ENCODE measurements around the gene RPL29. TPM values are rescaled to one million over a fixed set of nuclear protein-coding genes. Genes with fewer than 3 reads are reported as not detected.
A peak's percentile ranks its signal among the peaks of the same experiment; 100 is the strongest.
"Not testable (repeated sequence)": the region's sequence is repeated elsewhere in the genome, so short reads cannot be mapped to it uniquely, and the experiment has no call there.

Gene RPL29
- total RNA-seq (100 to 1,000 TPM; 617 to 792 TPM), polyA plus RNA-seq (1,000 to 10,000 TPM; 1,520 to 2,218 TPM)
- long read RNA-seq, donor 1, transcript RPL29-201 (4 exons, 723 nt) = major isoform, 65 of 83 reads
- long read RNA-seq, donor 1, partial matches to known transcripts = 17 of 83 reads
- long read RNA-seq, donor 1, other reads (novel, unspliced or antisense) = 0 of 83 reads
- long read RNA-seq, donor 2, transcript RPL29-201 (4 exons, 723 nt) = major isoform, 65 of 86 reads
- long read RNA-seq, donor 2, partial matches to known transcripts = 20 of 86 reads
- long read RNA-seq, donor 2, other reads (novel, unspliced or antisense) = 1 of 86 reads

DNA sequence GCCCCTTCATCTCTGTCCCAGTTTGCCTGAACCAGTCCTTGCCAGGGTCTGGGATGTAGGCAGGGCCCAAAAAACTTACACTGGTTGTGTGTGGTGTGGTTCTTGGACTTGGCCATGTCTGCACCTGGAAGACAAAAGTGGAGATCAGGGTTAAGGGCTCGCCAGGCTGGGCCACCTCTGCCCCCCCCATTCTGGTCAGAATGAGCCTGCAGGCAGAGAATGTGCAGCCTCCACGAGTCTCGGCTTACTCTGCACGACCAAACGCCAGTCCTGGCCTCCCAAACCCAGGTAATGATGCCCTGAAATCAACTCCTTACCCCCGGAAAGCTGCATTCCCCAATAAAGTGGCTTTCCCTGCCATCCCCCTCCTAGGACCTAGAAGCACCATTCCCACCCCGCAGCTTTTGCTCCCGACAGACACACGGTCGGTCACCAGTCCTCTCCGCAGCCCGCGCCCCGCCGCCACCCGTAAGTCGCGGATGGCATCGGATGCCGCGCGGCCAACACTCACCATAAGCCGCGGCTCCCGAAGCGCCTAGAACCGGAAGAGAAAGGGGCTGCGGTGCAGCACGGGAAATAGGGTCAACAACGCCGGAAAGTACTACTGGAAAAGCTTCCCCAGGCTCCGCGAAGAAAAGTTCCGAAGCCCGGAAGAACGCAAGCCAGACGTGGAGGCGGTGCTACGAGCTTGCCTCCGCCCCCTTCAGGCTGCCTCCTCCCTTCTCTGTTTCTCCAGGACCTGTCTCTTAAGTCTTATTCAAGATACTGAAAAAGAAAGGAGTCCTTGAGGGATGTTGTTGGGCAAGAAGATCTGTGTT lies at the start of gene RPL29:
Gene RPL29 (minus strand): TSS at position 550 of the 818 bp plus-strand sequence. CDS start 434 bp downstream, at position 116.
- peak; percentile 93 to 95 for DNase-seq
- no peaks in the 10 kb centered on the region for H3K27me3 ChIP-seq (ENCODE audit: control insufficient read depth in 1 of 2, insufficient read depth in 2 of 2, low read length in 1 of 2)
- peak; percentile 95 for ATAC-seq (ENCODE audit: low FRiP score)
- H3K36me3 ChIP-seq (ENCODE audit: control insufficient read depth in 1 of 2, insufficient read depth in 2 of 2, low read length in 1 of 2) = peaks cover 0 to 4% of the 10 kb centered on the region in 2 donors
- H3K4me1 ChIP-seq (ENCODE audit: control insufficient read depth in 1 of 2, insufficient read depth in 2 of 2, low read length in 2 of 2) = no peaks in the 10 kb centered on the region
- 1% methylated on average over 40 of the region's 40 CpGs for WGBS, 2 donors
- intact Hi-C loops (cut with DNase I) = no loop called here
- H3K4me3 ChIP-seq (ENCODE audit: low read length in 2 of 2) = peak within 1 kb of the TSS; percentile 39 to 68
- no peaks in the 10 kb centered on the region for H3K9me3 ChIP-seq (ENCODE audit: control insufficient read depth, low read length)
- peak within 1 kb of the TSS; percentile 35 to 48 for H3K27ac ChIP-seq (ENCODE audit: low read depth in 1 of 2, low read length in 2 of 2)

DNA sequence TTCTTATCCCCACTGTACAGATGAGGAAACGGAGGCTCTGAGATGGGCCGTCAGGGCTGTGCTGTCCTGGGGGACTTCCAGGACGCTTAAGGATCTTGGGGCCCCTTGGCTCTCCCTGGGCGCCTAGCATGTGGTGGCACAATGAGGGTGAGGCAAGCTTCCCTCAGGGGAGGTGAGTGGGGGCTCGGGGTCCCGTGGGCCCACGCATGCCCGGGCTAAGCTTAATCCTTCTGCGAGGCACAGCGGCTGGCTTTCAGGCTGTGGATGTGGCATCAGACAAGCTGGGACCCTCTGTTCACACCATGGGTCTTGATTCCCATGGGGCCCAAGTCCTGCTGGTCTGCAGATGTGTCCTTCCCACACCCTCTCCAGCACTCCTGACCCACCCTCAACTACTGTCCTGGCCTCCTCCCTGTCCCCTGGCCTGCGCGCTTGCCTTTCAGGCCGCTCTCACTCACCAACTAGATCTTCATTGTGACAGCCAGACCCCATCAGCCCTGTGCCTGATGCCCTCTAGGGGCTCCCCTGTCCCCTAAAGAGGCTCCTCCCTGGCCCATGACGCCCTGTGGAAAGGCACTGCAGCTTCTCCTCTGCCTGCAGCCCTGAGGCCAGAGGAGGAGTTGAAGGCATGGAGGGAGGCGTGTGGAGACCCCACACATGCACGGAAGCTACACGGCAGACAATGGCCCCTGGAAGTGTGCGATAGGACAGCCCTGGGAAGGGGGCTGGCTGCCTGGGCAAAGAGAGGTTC lies 49.3 kb upstream of the RPL29 start:
- Histone ChIP-seq H3K27me3 (ENCODE audit: control insufficient read depth in 1 of 2, insufficient read depth in 2 of 2, low read length in 1 of 2) (no peaks in the 10 kb centered on the region), H3K4me1 (ENCODE audit: control insufficient read depth in 1 of 2, insufficient read depth in 2 of 2, low read length in 2 of 2) (no peaks in the 10 kb centered on the region), H3K9me3 (ENCODE audit: control insufficient read depth, low read length) (no peaks in the 10 kb centered on the region), H3K36me3 (ENCODE audit: control insufficient read depth in 1 of 2, insufficient read depth in 2 of 2, low read length in 1 of 2) (peaks cover 0 to 3% of the 10 kb centered on the region in 2 donors), H3K27ac (ENCODE audit: low read depth in 1 of 2, low read length in 2 of 2) (peak overlapping the region in 1 of 2 donors; percentile 15), H3K4me3 (ENCODE audit: low read length in 2 of 2) (no peak overlapping the region)
- no peak for DNase-seq
- WGBS, 2 donors = 97 to 98% methylated on average over 18 of the region's 18 CpGs
- intact Hi-C loops (cut with DNase I) = no loop called here
- ATAC-seq (ENCODE audit: low FRiP score) = no peak

DNA sequence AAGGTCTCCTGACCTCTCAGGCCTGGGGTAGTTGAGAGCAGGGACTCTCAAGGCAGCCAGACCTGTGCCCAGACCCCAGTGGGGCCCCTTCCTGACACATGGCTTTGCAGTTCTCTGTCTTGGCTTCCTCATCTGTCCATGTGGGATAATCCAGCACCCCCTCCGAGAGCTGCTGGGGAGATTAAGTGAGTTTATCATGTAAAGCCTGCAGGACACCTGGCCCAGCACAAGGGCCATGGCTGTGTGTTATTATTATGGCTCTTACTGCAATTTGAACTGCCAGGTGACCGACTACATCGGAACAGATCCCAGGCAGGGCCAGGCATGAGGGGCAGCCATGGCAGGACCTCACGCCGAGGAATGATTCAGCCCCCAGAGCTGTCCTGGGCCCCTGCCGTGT lies 48.1 kb upstream of the RPL29 start:
- intact Hi-C loops (cut with DNase I) = no loop called here

DNA sequence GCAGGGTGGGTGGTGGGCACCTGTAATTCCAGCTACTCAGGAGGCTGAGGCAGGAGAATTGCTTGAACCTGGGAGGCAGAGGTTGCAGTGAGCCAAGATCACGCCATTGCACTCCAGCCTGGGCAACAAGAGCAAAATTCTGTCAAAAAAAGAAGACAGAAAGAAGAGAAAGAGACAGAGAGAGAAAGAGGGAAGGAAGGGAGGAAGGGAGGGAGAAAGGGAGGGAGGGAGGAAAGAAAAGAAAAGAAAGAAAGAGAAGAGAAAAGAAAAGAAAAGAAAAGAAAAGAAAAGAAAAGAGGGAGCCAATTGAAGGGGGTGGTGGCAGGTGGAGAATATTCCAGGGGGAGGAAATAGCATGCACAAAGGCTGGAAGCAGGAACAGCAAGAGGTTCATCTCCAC lies 47.3 kb upstream of the RPL29 start:
- intact Hi-C loops (cut with DNase I); DNase-seq; ATAC-seq (ENCODE audit: low FRiP score); H3K27ac ChIP-seq (ENCODE audit: low read depth in 1 of 2, low read length in 2 of 2); H3K36me3 ChIP-seq (ENCODE audit: control insufficient read depth in 1 of 2, insufficient read depth in 2 of 2, low read length in 1 of 2); H3K4me3 ChIP-seq (ENCODE audit: low read length in 2 of 2); H3K9me3 ChIP-seq (ENCODE audit: control insufficient read depth, low read length); H3K27me3 ChIP-seq (ENCODE audit: control insufficient read depth in 1 of 2, insufficient read depth in 2 of 2, low read length in 1 of 2); H3K4me1 ChIP-seq (ENCODE audit: control insufficient read depth in 1 of 2, insufficient read depth in 2 of 2, low read length in 2 of 2): not testable (repeated sequence)
- WGBS, 2 donors = 100% methylated on average over 1 of the region's 1 CpG

More for the DNA sequence above, 48.1 kb upstream of the RPL29 start:
- WGBS, 2 donors = 85 to 87% methylated on average over 6 of the region's 6 CpGs
- Histone ChIP-seq H3K36me3 (ENCODE audit: control insufficient read depth in 1 of 2, insufficient read depth in 2 of 2, low read length in 1 of 2) (no peaks in the 10 kb centered on the region), H3K4me1 (ENCODE audit: control insufficient read depth in 1 of 2, insufficient read depth in 2 of 2, low read length in 2 of 2) (no peaks in the 10 kb centered on the region), H3K4me3 (ENCODE audit: low read length in 2 of 2) (no peak overlapping the region), H3K27me3 (ENCODE audit: control insufficient read depth in 1 of 2, insufficient read depth in 2 of 2, low read length in 1 of 2) (no peaks in the 10 kb centered on the region), H3K27ac (ENCODE audit: low read depth in 1 of 2, low read length in 2 of 2) (no peak overlapping the region), H3K9me3 (ENCODE audit: control insufficient read depth, low read length) (no peaks in the 10 kb centered on the region)
- no peak for ATAC-seq (ENCODE audit: low FRiP score)
- DNase-seq = no peak

DNA sequence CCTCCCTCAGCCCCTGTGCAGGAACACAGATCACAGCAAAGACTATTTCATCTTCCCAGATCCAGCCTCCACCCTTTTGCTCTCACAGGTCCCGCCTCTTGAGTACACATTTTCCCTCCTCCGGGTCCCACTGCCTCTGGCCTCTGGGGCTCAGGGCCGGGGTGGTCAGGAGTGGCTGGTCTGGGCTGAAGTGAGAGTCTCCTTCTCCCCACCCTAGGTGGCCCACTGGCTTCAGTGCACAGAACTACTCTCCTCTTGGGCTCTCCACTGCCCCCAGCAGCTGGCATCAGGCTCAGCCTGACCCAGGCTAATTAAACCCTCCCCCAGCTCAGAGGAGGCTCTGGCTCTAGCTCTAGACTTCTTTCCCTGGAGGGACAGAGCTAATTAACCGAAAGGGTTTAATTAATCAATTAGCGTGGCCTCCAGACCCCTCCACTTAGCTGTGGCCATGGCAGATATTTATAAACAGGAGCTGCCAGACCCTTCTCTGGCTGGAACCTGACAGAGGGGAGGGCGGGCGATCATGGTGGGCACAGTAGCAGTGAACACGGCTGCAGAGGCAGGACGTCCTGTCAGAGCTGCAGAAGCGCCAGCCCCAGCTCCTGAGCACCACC lies 45.5 kb upstream of the RPL29 start:
- 84 to 90% methylated on average over 10 of the region's 10 CpGs for WGBS, 2 donors

DNA sequence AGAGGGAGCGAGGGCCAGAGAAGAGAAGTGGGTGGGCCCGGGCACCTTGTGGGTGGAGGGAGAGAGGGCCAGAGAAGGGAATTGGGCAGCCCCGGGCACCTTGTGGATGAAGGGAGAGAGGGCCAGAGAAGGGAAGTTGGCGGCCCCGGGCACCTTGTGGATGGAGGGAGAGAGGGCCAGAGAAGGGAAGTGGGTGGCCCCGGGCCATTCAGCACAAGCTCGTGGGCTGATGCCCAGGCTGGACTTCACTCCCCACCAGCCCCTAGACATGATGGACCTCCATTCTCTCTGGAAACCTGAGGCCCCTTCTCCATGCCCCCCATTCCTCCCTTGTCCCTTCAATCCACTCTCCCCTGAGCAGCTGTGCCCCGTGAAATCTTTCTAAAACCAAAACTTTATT lies 44.9 kb upstream of the RPL29 start:
- intact Hi-C loops (cut with DNase I) = no loop called here
- DNase-seq = no peak

More for the DNA sequence above, 45.5 kb upstream of the RPL29 start:
- peak overlapping the region in 1 of 2 donors; percentile 18 for H3K27ac ChIP-seq (ENCODE audit: low read depth in 1 of 2, low read length in 2 of 2)
- DNase-seq (no peak), ATAC-seq (ENCODE audit: low FRiP score) (no peak)
- no peaks in the 10 kb centered on the region for H3K36me3 ChIP-seq (ENCODE audit: control insufficient read depth in 1 of 2, insufficient read depth in 2 of 2, low read length in 1 of 2)
- H3K4me3 ChIP-seq (ENCODE audit: low read length in 2 of 2) = no peak overlapping the region
- no peaks in the 10 kb centered on the region for H3K9me3 ChIP-seq (ENCODE audit: control insufficient read depth, low read length)
- no peaks in the 10 kb centered on the region for H3K27me3 ChIP-seq (ENCODE audit: control insufficient read depth in 1 of 2, insufficient read depth in 2 of 2, low read length in 1 of 2)
- no peaks in the 10 kb centered on the region for H3K4me1 ChIP-seq (ENCODE audit: control insufficient read depth in 1 of 2, insufficient read depth in 2 of 2, low read length in 2 of 2)
- intact Hi-C loops (cut with DNase I) = no loop called here

DNA sequence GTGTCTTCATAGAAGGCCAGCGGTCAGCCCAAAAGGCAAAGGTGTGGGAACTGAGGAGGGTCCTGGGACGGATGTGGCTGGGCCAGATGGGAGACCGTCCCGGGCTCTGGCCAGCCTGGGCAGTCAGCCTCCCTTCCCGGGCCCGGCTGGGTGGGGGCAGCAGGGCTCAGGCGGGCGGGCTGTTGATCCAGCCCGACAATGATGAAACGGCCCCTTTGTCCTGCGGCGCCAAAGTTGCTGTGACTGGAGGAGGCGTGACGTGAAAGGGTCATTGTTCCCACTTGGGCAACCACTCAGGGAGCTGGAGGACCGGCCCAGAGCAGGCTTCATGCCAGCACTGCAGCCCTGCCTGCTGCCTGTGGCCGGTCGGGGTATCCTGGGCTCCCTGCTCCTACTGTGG lies 44.2 kb upstream of the RPL29 start:
- intact Hi-C loops (cut with DNase I) = no loop called here
- Histone ChIP-seq H3K4me1 (ENCODE audit: control insufficient read depth in 1 of 2, insufficient read depth in 2 of 2, low read length in 2 of 2) (no peaks in the 10 kb centered on the region), H3K27me3 (ENCODE audit: control insufficient read depth in 1 of 2, insufficient read depth in 2 of 2, low read length in 1 of 2) (no peaks in the 10 kb centered on the region), H3K4me3 (ENCODE audit: low read length in 2 of 2) (no peak overlapping the region), H3K36me3 (ENCODE audit: control insufficient read depth in 1 of 2, insufficient read depth in 2 of 2, low read length in 1 of 2) (no peaks in the 10 kb centered on the region), H3K9me3 (ENCODE audit: control insufficient read depth, low read length) (no peaks in the 10 kb centered on the region), H3K27ac (ENCODE audit: low read depth in 1 of 2, low read length in 2 of 2) (no peak overlapping the region)
- peak; percentile 82 for ATAC-seq (ENCODE audit: low FRiP score)
- WGBS, 2 donors = 20 to 34% methylated on average over 15 to 17 of the region's 17 CpGs
- DNase-seq = peak; percentile 84 to 89

More for the DNA sequence above, 44.9 kb upstream of the RPL29 start:
- Histone ChIP-seq H3K27ac (ENCODE audit: low read depth in 1 of 2, low read length in 2 of 2) (peak overlapping the region in 1 of 2 donors; percentile 18), H3K4me3 (ENCODE audit: low read length in 2 of 2) (no peak overlapping the region), H3K9me3 (ENCODE audit: control insufficient read depth, low read length) (no peaks in the 10 kb centered on the region), H3K27me3 (ENCODE audit: control insufficient read depth in 1 of 2, insufficient read depth in 2 of 2, low read length in 1 of 2) (no peaks in the 10 kb centered on the region), H3K36me3 (ENCODE audit: control insufficient read depth in 1 of 2, insufficient read depth in 2 of 2, low read length in 1 of 2) (no peaks in the 10 kb centered on the region), H3K4me1 (ENCODE audit: control insufficient read depth in 1 of 2, insufficient read depth in 2 of 2, low read length in 2 of 2) (no peaks in the 10 kb centered on the region)
- no peak for ATAC-seq (ENCODE audit: low FRiP score)
- 57 to 61% methylated on average over 8 of the region's 8 CpGs for WGBS, 2 donors

DNA sequence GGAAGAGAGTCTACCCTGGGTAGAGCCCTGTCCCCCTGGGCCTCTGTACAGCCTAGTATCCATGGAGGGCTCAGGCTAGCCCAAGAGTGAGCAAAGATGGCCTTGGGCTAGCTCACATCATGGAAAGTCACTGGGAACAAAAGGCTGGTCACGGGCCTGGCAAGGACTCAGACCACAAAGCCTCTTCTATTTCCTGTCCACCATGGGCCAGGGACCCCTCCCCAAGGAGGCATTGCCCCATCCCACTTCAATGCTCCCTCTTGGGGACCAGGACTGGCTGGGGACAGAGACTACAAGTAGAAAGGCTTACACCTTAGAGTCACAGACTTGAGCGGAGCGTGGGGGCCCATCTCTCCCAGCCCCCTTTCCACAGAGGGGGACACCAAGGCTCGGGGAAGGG lies 43.7 kb upstream of the RPL29 start:
- H3K9me3 ChIP-seq (ENCODE audit: control insufficient read depth, low read length) = no peaks in the 10 kb centered on the region
- DNase-seq (no peak), ATAC-seq (ENCODE audit: low FRiP score) (no peak)
- no peaks in the 10 kb centered on the region for H3K4me1 ChIP-seq (ENCODE audit: control insufficient read depth in 1 of 2, insufficient read depth in 2 of 2, low read length in 2 of 2)
- WGBS, 2 donors = 91% methylated on average over 4 of the region's 4 CpGs
- H3K36me3 ChIP-seq (ENCODE audit: control insufficient read depth in 1 of 2, insufficient read depth in 2 of 2, low read length in 1 of 2) = no peaks in the 10 kb centered on the region
- intact Hi-C loops (cut with DNase I) = no loop called here
- no peak overlapping the region for H3K27ac ChIP-seq (ENCODE audit: low read depth in 1 of 2, low read length in 2 of 2)
- H3K4me3 ChIP-seq (ENCODE audit: low read length in 2 of 2) = no peak overlapping the region
- H3K27me3 ChIP-seq (ENCODE audit: control insufficient read depth in 1 of 2, insufficient read depth in 2 of 2, low read length in 1 of 2) = no peaks in the 10 kb centered on the region

All from aorta (tissue), 5 donors.